Lower leg skin (tissue), 4 donors: ENCODE measurements around the gene INTS13. TPM values are rescaled to one million over a fixed set of nuclear protein-coding genes. Genes with fewer than 3 reads are reported as not detected.

Experiments
- DNase-seq, 2 donors: peaks; one replicate each; pipeline ENCODE4 v3.0.0-alpha.2; 2019; ENCODE audit warnings: low spot score in 2 of 2
- H3K4me3 ChIP-seq: fragments of 200-600 bp; sonication (generic); 2 replicates; pipeline ENCODE4 v1.5.1; 2017; ENCODE audit warnings: mild to moderate bottlenecking, low read depth; ENCODE audit not compliant: poor library complexity, severe bottlenecking
- POLR2A ChIP-seq, 2 donors: fragments of 450-650 bp; IDR thresholded peaks; one replicate each; pipeline ENCODE4 v1.6.1; 2016 to 2017; ENCODE audit warnings: antibody characterized with exemption in 2 of 2, mild to moderate bottlenecking in 1 of 2, moderate library complexity in 1 of 2
- WGBS, 2 donors: methylation state at CpG; one replicate each; pipeline ENCODE4 v1.1.5; 2018; 5-methylcytosine and 5-hydroxymethylcytosine counted together
- intact Hi-C: fragments of 100-400 bp; cut with DNase I; formaldehyde crosslinking; loops from one replicate; pipeline ENCODE4 v1.15.0; 2023; ENCODE audit warnings: low total_unique reads
- total RNA-seq, 4 donors: library from RNA; depleted of rRNA; stranded (reverse); fragments of >200 nt; gene quantifications; one replicate each; pipeline ENCODE4 v1.1.0, GENCODE V29; 2016
- TF ChIP-seq, protein P1 (sequence below), 3 donors: fragments of 450-650 bp; IDR thresholded peaks; one replicate each; pipeline ENCODE4 v1.5.1; 2016; ENCODE audit warnings: antibody characterized with exemption in 3 of 3, mild to moderate bottlenecking in 3 of 3, moderate library complexity in 2 of 3

INTS13 gene
- total RNA-seq, 4 donors from 2014 or later = 10.3 to 19.3 (median 14.9) TPM

DNA sequence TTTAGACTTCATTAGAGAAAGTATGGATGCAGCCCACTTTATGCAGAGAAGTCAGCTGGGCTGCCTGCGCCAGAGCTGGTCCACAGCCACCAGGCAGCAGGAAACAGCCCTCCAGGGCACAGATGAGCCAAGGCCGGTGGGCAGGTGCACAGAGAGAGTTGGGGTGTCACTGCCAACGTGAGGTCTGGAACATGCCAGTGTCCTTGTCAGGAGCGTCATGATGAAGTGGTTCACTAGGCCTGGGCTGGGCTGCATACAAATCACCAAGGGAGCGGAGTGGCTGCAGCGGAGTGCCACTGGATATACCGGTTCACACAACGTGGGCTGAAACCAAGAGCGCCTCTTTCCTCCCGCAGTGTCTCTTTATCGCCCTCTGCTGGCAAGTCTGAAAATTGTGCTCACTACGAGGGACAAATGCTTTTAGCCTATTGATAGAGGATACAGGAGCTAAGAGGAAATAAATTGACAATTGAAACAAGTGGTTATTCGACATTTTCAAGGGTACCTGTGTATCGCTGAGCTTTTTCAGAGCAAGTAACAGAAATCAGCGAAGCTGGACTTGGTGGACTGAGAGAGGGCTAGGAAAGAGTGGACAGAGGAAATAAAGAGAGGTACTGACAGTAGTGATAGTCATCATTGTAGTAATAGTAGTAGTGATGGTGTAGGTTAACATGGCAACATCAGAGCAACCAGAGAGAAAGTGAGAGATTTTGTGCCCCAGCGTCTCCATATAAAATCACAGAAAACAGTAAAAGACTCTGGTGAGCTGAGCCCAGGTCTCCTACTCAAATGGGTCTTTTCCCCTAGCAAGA is 52.8 kb downstream of the INTS13 start:
- TF ChIP-seq, protein P1, sequence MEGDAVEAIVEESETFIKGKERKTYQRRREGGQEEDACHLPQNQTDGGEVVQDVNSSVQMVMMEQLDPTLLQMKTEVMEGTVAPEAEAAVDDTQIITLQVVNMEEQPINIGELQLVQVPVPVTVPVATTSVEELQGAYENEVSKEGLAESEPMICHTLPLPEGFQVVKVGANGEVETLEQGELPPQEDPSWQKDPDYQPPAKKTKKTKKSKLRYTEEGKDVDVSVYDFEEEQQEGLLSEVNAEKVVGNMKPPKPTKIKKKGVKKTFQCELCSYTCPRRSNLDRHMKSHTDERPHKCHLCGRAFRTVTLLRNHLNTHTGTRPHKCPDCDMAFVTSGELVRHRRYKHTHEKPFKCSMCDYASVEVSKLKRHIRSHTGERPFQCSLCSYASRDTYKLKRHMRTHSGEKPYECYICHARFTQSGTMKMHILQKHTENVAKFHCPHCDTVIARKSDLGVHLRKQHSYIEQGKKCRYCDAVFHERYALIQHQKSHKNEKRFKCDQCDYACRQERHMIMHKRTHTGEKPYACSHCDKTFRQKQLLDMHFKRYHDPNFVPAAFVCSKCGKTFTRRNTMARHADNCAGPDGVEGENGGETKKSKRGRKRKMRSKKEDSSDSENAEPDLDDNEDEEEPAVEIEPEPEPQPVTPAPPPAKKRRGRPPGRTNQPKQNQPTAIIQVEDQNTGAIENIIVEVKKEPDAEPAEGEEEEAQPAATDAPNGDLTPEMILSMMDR (IDR thresholded peaks at IDR 0.05) = peak; percentile 39 to 77 (median 73)
- no peak for TF ChIP-seq POLR2A (IDR thresholded peaks at IDR 0.05)
- WGBS, 2 donors = 8 to 13% methylated on average over 16 of the region's 16 CpGs
- intact Hi-C loops = no loop called here
- no peak overlapping the region for H3K4me3 ChIP-seq
- peak; percentile 86 to 95 for DNase-seq

GRCh38 chr12:26880625-26881024 is 57.2 kb downstream of the INTS13 start:
- no peak for TF ChIP-seq POLR2A (IDR thresholded peaks at IDR 0.05)
- TF ChIP-seq, protein P1 (IDR thresholded peaks at IDR 0.05) = no peak
- intact Hi-C loops = no loop called here
- WGBS, 2 donors = 60 to 85% methylated on average over 2 of the region's 2 CpGs
- no peak overlapping the region for H3K4me3 ChIP-seq
- no peak for DNase-seq

- DNase-seq = peak; percentile 72 to 93
- 12 to 22% methylated on average over 6 of the region's 6 CpGs for WGBS, 2 donors
- TF ChIP-seq, protein P1 (IDR thresholded peaks at IDR 0.05) = no peak
- no peak for TF ChIP-seq POLR2A (IDR thresholded peaks at IDR 0.05)
- intact Hi-C loops = no loop called here
- no peak overlapping the region for H3K4me3 ChIP-seq
Measured at GRCh38 chr12:26878661-26879119, 59.1 kb downstream of the INTS13 start.

- no peak for DNase-seq
- TF ChIP-seq, protein P1 (IDR thresholded peaks at IDR 0.05) = no peak
- no peak for TF ChIP-seq POLR2A (IDR thresholded peaks at IDR 0.05)
- no peak overlapping the region for H3K4me3 ChIP-seq
- 72 to 77% methylated on average over 7 of the region's 7 CpGs for WGBS, 2 donors
- intact Hi-C loops = no loop called here
Measured at GRCh38 chr12:26874501-26875296, 63.1 kb downstream of the INTS13 start.

DNA sequence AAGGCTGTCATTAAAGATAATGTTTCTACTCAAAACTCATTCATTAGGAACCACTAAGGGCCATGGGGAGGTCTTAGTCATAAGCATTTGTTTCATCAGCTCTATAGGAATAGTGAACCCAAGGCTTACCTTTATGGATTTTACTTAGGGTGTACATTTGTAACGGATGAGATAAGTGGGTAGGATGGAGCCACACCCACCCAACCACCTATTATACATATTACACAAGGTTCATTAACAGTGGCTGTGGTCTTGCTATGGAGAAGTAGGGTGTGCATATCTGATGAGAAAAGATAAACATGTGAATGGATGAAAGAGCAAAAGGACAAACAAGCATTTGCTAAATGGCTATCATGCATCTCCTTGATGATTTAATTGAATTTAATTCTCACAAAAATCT is 65.2 kb downstream of the INTS13 start:
- no peak for TF ChIP-seq POLR2A (IDR thresholded peaks at IDR 0.05)
- intact Hi-C loops = no loop called here
- H3K4me3 ChIP-seq = no peak overlapping the region
- 67 to 73% methylated on average over 1 of the region's 1 CpG for WGBS, 2 donors
- no peak for DNase-seq

- intact Hi-C loops = no loop called here
- no peak for DNase-seq
- 66 to 82% methylated on average over 2 of the region's 2 CpGs for WGBS, 2 donors
- TF ChIP-seq, protein P1 (IDR thresholded peaks at IDR 0.05) = no peak
- TF ChIP-seq POLR2A (IDR thresholded peaks at IDR 0.05) = no peak
- H3K4me3 ChIP-seq = no peak overlapping the region
Measured at GRCh38 chr12:26871985-26872384, 65.8 kb downstream of the INTS13 start.
